ENCODE measurements around the gene MNX1.

The MNX1 gene

DNA sequence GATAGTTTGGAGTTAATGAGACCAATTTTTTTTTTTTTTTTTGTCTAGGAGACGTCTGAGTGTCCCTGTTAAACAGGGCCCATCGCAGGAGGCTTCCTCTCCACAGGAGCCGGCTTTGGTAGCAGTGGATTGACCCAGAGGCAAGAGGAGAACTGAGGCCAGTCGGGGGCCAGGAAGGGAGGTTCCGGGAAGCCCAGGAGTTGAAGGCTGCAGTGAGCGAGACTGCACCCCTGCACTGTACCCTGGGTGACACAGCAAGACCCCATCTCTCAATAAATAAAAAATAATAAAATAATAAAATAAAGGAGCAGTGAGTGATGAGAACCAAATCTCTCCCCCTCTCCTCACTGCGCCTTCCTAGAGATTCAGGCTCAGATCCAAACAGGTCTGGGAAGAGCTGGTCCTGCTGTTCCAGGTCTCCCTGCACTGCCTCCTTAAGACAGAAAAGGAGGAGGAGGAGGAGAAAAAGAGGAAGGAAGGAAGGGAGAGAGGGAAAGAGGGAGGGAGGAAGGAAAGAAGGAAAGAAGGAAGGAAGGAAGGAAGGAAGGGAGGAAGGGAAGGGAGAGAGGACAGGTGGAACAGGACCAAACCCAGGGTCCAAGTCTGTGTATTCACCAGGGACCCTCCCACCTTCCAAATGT lies 3.5 kb downstream of the MNX1 start:
- TF ChIP-seq, protein P1, sequence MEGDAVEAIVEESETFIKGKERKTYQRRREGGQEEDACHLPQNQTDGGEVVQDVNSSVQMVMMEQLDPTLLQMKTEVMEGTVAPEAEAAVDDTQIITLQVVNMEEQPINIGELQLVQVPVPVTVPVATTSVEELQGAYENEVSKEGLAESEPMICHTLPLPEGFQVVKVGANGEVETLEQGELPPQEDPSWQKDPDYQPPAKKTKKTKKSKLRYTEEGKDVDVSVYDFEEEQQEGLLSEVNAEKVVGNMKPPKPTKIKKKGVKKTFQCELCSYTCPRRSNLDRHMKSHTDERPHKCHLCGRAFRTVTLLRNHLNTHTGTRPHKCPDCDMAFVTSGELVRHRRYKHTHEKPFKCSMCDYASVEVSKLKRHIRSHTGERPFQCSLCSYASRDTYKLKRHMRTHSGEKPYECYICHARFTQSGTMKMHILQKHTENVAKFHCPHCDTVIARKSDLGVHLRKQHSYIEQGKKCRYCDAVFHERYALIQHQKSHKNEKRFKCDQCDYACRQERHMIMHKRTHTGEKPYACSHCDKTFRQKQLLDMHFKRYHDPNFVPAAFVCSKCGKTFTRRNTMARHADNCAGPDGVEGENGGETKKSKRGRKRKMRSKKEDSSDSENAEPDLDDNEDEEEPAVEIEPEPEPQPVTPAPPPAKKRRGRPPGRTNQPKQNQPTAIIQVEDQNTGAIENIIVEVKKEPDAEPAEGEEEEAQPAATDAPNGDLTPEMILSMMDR (IDR thresholded peaks at IDR 0.05; ENCODE audit: low read depth, low read length, missing control alignments): no peak
- no peak for DNase-seq (ENCODE audit: low read depth)
- in situ Hi-C loops (cut with HindIII; ENCODE audit: low sequenced_read_pairs): no loop called here
- no peak overlapping the region for H3K4me3 ChIP-seq (ENCODE audit: low read depth, low read length)

GRCh38 chr7:157006205-157006747 lies 4.2 kb downstream of the MNX1 start:
- no peak overlapping the region for H3K4me3 ChIP-seq (ENCODE audit: low read depth, low read length)
- no peak for DNase-seq (ENCODE audit: low read depth)
- in situ Hi-C loops (cut with HindIII; ENCODE audit: low sequenced_read_pairs): no loop called here
- TF ChIP-seq, protein P1 (IDR thresholded peaks at IDR 0.05; ENCODE audit: low read depth, low read length, missing control alignments): no peak

GRCh38 chr7:157005456-157006204 lies 4.8 kb downstream of the MNX1 start:
- no peak for DNase-seq (ENCODE audit: low read depth)
- TF ChIP-seq, protein P1 (IDR thresholded peaks at IDR 0.05; ENCODE audit: low read depth, low read length, missing control alignments): no peak
- no peak overlapping the region for H3K4me3 ChIP-seq (ENCODE audit: low read depth, low read length)
- in situ Hi-C loops (cut with HindIII; ENCODE audit: low sequenced_read_pairs): no loop called here

- in situ Hi-C loops (cut with HindIII; ENCODE audit: low sequenced_read_pairs): no loop called here
- DNase-seq (ENCODE audit: low read depth): no peak
- no peak overlapping the region for H3K4me3 ChIP-seq (ENCODE audit: low read depth, low read length)
- TF ChIP-seq, protein P1 (IDR thresholded peaks at IDR 0.05; ENCODE audit: low read depth, low read length, missing control alignments): no peak
These were observed 5.7 kb downstream of the MNX1 start for GRCh38 chr7:157004521-157005455.

DNA sequence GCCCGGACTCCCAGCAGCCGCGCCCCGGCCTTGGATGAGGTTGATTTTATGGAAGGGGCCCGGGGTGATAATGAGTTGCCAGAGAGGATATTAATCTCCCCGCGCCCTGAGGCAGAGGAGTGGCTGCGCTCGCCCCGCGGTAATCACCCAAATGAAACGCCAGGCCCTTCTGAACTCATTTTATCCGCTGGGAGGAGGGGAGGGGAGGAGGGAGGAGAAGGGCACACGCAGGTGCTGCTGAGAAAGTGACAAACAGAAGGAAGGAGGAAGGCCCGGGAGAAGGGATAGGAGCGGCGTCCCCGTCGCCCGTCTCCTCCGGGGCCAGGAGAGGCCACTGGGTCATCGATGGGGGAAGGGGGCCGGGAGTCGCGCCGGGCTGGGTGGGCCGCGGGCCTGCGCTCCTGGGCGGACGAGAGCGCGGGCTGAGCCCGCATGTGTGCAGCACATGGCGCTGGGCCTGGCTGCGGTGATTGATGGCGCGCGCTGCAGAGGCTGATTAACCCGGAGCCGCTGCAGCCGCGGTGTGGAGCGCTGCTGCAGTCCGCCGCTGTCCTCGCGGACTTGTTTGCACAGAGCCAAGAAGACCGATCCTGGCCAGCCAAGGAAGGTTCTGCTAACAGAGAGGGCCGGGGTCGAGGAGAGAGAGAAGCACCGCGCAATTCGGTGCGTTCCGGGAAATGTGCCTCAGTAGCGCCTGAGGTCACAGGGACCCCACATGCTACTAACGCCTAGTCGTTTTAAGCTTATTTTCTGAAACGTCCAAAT lies 6.5 kb downstream of the MNX1 start:
- H3K4me3 ChIP-seq (ENCODE audit: low read depth, low read length): no peak overlapping the region
- no peak for DNase-seq (ENCODE audit: low read depth)
- in situ Hi-C loops (cut with HindIII; ENCODE audit: low sequenced_read_pairs): no loop called here
- TF ChIP-seq, protein P1 (IDR thresholded peaks at IDR 0.05; ENCODE audit: low read depth, low read length, missing control alignments): no peak
